GM19468 (cell line): Measurements from ENCODE around the gene ZCCHC4.

Experiments used
- ATAC-seq: cut with Tn5 transposase; IDR thresholded peaks from one replicate; pipeline ENCODE4 v1.9.1; 2021; ENCODE audit warnings: mild to moderate bottlenecking, moderate library complexity, moderate number of reproducible peaks; ENCODE audit not compliant: unreplicated experiment; ENCODE audit errors: extremely low read depth

Gene ZCCHC4

DNA sequence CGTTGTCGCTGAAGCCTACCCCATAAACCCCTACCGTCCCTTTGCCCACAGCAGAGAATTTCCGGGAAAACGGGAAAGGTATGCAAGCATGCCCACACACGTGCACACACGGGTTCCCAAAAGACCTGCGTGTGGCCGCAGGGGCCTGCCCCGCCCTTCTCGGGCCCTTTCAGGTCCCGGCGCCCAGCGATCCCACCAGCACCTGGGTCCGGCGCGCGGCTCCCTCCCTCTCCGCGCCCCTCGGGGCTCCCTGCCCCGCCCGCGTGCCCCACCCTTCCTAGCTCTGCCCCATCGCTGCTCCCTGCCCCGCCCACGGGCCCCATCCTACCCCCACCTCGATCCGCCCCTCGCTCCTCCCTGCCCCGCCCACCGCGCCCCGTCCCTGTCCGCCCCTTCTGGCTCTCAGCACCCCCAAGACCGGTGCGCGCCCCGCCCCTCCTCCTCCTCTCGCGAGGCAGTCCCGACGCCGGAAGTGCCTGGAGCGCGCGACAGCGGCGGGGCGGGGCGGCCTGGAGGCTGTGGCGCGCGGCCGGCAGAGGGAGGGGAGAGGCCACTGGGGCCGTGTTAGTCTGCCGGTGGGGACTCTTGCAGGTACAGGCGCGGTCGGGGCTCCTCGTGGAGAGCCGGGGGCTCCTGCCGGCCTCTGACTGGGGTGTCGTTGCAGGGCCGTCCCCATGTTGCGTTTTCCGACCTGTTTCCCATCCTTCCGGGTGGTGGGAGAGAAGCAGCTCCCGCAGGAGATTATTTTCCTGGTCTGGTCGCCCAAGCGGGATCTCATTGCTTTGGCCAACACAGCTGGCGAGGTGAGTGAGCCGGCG lies 64.4 kb downstream of the ZCCHC4 start, which contains the start of gene ANAPC4:
Gene ANAPC4, plus strand, starts transcription at position 510 of the 818 bp plus-strand sequence. Its CDS starts 165 bp downstream, at position 675.
- ATAC-seq, result peak; percentile 94

DNA sequence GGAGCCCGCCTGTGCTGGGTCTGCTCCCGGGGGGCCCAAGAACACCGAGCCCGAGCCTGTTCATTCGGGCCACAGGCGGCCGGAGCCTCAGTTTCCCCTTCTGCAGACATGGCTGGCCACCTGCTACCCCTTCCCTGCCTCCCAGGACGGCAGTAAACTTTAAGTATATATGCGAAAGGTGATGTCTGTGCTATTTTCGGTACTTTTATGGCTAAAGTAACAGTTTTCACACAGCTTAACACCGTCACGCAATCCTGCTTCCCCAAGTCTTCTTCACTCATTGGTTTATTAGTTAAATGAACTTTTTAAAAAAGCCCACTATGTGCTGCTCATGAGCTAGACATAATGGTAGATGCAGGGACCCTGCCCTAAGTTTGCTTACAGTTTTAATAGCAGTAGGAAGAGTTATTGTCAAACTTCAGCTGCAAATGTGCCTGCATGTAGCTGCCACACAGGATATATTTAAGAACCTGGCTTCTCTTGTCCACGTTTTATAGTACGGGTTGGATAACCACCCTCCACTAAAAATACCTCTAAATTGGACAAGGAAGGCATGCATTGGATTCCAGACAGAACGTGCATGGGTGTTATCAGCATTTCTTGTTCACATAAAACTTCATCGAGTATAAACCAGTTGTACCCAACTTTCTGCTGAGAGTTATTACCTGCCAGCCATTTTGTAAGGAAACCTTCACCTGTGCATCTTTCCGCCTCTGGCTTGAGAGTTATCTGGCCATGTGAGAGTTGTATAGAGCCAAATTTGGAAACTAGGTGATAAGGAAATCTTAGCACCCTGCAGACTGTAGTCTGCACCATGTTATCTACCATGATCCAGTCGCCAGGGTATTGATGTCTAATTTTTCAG lies 65.2 kb downstream of the ZCCHC4 start:
- ATAC-seq, result no peak

- ATAC-seq, result no peak
Observed at GRCh38 chr4:25378437-25378743, 65.8 kb downstream of the ZCCHC4 start.

- ATAC-seq, result no peak
Observed at GRCh38 chr4:25379591-25379990, 67.0 kb downstream of the ZCCHC4 start.

DNA sequence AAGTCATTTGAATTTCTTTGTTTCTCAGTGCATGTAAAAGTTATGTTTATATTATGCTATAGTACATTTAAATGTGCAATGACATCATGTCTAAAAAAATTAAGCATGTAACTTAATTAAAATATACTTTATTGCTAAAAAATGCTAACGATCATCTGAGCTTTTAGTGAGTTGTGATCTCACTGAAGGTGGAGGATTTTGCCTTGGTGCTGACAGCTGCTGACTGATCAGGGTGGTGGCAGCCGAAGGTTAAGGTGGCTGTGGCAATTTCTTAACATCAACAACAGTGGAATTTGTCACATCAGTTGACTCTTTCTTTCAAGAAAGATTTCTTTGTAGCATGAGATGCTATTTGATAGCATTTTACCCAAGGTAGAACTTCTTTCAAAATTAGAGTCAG lies 71.1 kb downstream of the ZCCHC4 start:
- no peak for ATAC-seq

GRCh38 chr4:25386926-25387325 lies 74.4 kb downstream of the ZCCHC4 start:
- no peak for ATAC-seq

- no peak for ATAC-seq
Observed at GRCh38 chr4:25397305-25397704, 84.7 kb downstream of the ZCCHC4 start.

- no peak for ATAC-seq
Observed at GRCh38 chr4:25399510-25399909, 86.9 kb downstream of the ZCCHC4 start.

GRCh38 chr4:25401066-25401465 lies 88.5 kb downstream of the ZCCHC4 start:
- no peak for ATAC-seq

GRCh38 chr4:25402521-25402920 lies 89.9 kb downstream of the ZCCHC4 start:
- no peak for ATAC-seq

DNA sequence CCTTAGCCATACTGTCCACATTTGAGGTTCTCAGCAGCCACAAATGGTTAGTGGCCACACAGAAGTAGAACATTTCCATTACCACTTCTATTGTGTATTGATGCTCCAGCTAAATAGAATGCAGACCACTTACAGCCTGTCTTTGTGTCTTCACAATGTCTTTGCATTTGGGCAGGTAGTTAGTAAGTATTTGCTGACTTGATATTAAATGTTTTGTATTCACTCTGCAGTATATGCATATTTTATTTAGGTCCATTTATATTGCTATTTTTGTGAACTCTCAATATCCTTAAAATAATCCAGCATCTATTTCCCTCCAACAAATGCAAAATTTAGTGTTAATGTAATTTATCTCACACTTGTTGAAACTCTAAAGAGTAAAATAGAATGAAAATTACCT lies 91.1 kb downstream of the ZCCHC4 start:
- ATAC-seq, result no peak

- no peak for ATAC-seq
Observed at GRCh38 chr4:25405453-25405852, 92.9 kb downstream of the ZCCHC4 start.

GRCh38 chr4:25406081-25406692 lies 93.6 kb downstream of the ZCCHC4 start:
- no peak for ATAC-seq

- no peak for ATAC-seq
Observed at GRCh38 chr4:25410820-25411529, 98.4 kb downstream of the ZCCHC4 start.

GRCh38 chr4:25413261-25413660 lies 100.7 kb downstream of the ZCCHC4 start:
- ATAC-seq, result no peak

DNA sequence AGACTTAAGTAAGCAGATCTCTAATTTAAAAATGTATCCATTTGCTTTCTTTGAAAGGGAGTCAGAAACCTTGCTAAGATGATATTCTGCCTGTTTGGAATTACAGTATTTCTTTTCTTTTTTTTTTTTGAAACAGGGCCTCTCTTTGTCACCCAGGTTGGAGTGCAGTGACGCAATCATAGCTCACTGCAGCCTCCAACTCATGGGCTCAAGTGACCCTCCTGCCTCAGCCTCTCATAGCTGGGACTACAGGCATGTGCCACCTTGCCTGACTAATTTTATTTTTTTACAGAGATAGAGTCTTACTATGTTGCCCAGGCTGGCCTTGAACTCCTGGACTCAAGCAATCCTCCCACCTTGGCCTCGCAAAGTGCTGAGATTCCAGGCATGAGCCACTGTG lies 104.4 kb downstream of the ZCCHC4 start:
- ATAC-seq, result no peak
